ENCODE measurements around the gene VLDLR.
A peak's percentile ranks its signal among the peaks of the same experiment; 100 is the strongest.

The VLDLR gene

GRCh38 chr9:2622461-2623287 lies 1.1 kb downstream of the VLDLR start:
- H3K27ac ChIP-seq (ENCODE audit: low read depth, low read length): no peak overlapping the region; the same call in 1 of the 2 replicates
- H3K27me3 ChIP-seq (ENCODE audit: insufficient read depth, low read length): peaks cover 52% of the 10 kb centered on the region
- under 1% methylated on average over 75 of the region's 82 CpGs for WGBS
- peak overlapping the region; percentile 63 for H3K4me3 ChIP-seq (ENCODE audit: low read length)
- no peaks in the 10 kb centered on the region for H3K9me3 ChIP-seq (ENCODE audit: insufficient read depth, low read depth, low read length)
- H3K4me1 ChIP-seq (ENCODE audit: insufficient read depth, low read length): peaks cover 22% of the 10 kb centered on the region
- peaks cover 5% of the 10 kb centered on the region; the same call in 1 of the 2 replicates for H3K36me3 ChIP-seq (ENCODE audit: insufficient read depth, low read length)
- peak overlapping the region; percentile 36 for H3K9ac ChIP-seq (ENCODE audit: low read depth, low read length)

GRCh38 chr9:2623288-2624050 lies 1.9 kb downstream of the VLDLR start:
- H3K4me3 ChIP-seq (ENCODE audit: low read length): peak overlapping the region; percentile 63
- 8% methylated on average over 33 of the region's 34 CpGs for WGBS
- H3K27me3 ChIP-seq (ENCODE audit: insufficient read depth, low read length): peaks cover 52% of the 10 kb centered on the region
- H3K9me3 ChIP-seq (ENCODE audit: insufficient read depth, low read depth, low read length): no peaks in the 10 kb centered on the region
- peaks cover 5% of the 10 kb centered on the region; the same call in 1 of the 2 replicates for H3K36me3 ChIP-seq (ENCODE audit: insufficient read depth, low read length)
- peaks cover 22% of the 10 kb centered on the region for H3K4me1 ChIP-seq (ENCODE audit: insufficient read depth, low read length)
- H3K27ac ChIP-seq (ENCODE audit: low read depth, low read length): no peak overlapping the region
- peak overlapping the region; percentile 36 for H3K9ac ChIP-seq (ENCODE audit: low read depth, low read length)

- Histone ChIP-seq H3K9ac (ENCODE audit: low read depth, low read length) (no peak overlapping the region), H3K36me3 (ENCODE audit: insufficient read depth, low read length) (peaks cover 5% of the 10 kb centered on the region; the same call in 1 of the 2 replicates), H3K9me3 (ENCODE audit: insufficient read depth, low read depth, low read length) (no peaks in the 10 kb centered on the region), H3K27me3 (ENCODE audit: insufficient read depth, low read length) (peaks cover 45% of the 10 kb centered on the region), H3K4me3 (ENCODE audit: low read length) (peak overlapping the region; percentile 63), H3K27ac (ENCODE audit: low read depth, low read length) (no peak overlapping the region), H3K4me1 (ENCODE audit: insufficient read depth, low read length) (peaks cover 26% of the 10 kb centered on the region)
- WGBS: 95% methylated on average over 1 of the region's 1 CpG
These were observed 2.6 kb downstream of the VLDLR start for GRCh38 chr9:2624051-2624682.

GRCh38 chr9:2625427-2625826 lies 3.8 kb downstream of the VLDLR start:
- Histone ChIP-seq H3K36me3 (ENCODE audit: insufficient read depth, low read length) (peaks cover 5% of the 10 kb centered on the region; the same call in 1 of the 2 replicates), H3K27me3 (ENCODE audit: insufficient read depth, low read length) (peaks cover 33% of the 10 kb centered on the region), H3K9me3 (ENCODE audit: insufficient read depth, low read depth, low read length) (no peaks in the 10 kb centered on the region), H3K27ac (ENCODE audit: low read depth, low read length) (no peak overlapping the region), H3K4me3 (ENCODE audit: low read length) (no peak overlapping the region), H3K4me1 (ENCODE audit: insufficient read depth, low read length) (peaks cover 22% of the 10 kb centered on the region), H3K9ac (ENCODE audit: low read depth, low read length) (no peak overlapping the region)
- WGBS: 97% methylated on average over 4 of the region's 4 CpGs

- Histone ChIP-seq H3K36me3 (ENCODE audit: insufficient read depth, low read length) (peaks cover 5% of the 10 kb centered on the region; the same call in 1 of the 2 replicates), H3K4me3 (ENCODE audit: low read length) (no peak overlapping the region), H3K9me3 (ENCODE audit: insufficient read depth, low read depth, low read length) (no peaks in the 10 kb centered on the region), H3K9ac (ENCODE audit: low read depth, low read length) (no peak overlapping the region), H3K27ac (ENCODE audit: low read depth, low read length) (no peak overlapping the region), H3K4me1 (ENCODE audit: insufficient read depth, low read length) (peaks cover 39% of the 10 kb centered on the region), H3K27me3 (ENCODE audit: insufficient read depth, low read length) (peaks cover 6% of the 10 kb centered on the region)
- 88% methylated on average over 5 of the region's 5 CpGs for WGBS
These were observed 7.3 kb downstream of the VLDLR start for GRCh38 chr9:2628919-2629318.

- H3K27me3 ChIP-seq (ENCODE audit: insufficient read depth, low read length): no peaks in the 10 kb centered on the region
- no peak overlapping the region for H3K9ac ChIP-seq (ENCODE audit: low read depth, low read length)
- 95% methylated on average over 2 of the region's 2 CpGs for WGBS
- H3K9me3 ChIP-seq (ENCODE audit: insufficient read depth, low read depth, low read length): no peaks in the 10 kb centered on the region
- no peak overlapping the region for H3K4me3 ChIP-seq (ENCODE audit: low read length)
- no peaks in the 10 kb centered on the region for H3K36me3 ChIP-seq (ENCODE audit: insufficient read depth, low read length)
- no peak overlapping the region for H3K27ac ChIP-seq (ENCODE audit: low read depth, low read length)
- peaks cover 37% of the 10 kb centered on the region for H3K4me1 ChIP-seq (ENCODE audit: insufficient read depth, low read length)
These were observed 8.6 kb downstream of the VLDLR start for GRCh38 chr9:2630158-2630557.

GRCh38 chr9:2631263-2631662 lies 9.7 kb downstream of the VLDLR start:
- Histone ChIP-seq H3K27me3 (ENCODE audit: insufficient read depth, low read length) (no peaks in the 10 kb centered on the region), H3K9ac (ENCODE audit: low read depth, low read length) (no peak overlapping the region), H3K4me1 (ENCODE audit: insufficient read depth, low read length) (peaks cover 34% of the 10 kb centered on the region), H3K9me3 (ENCODE audit: insufficient read depth, low read depth, low read length) (no peaks in the 10 kb centered on the region), H3K36me3 (ENCODE audit: insufficient read depth, low read length) (peaks cover 11% of the 10 kb centered on the region), H3K4me3 (ENCODE audit: low read length) (no peak overlapping the region), H3K27ac (ENCODE audit: low read depth, low read length) (no peak overlapping the region)
- WGBS: 89% methylated on average over 1 of the region's 1 CpG

GRCh38 chr9:2634153-2634552 lies 12.6 kb downstream of the VLDLR start:
- Histone ChIP-seq H3K36me3 (ENCODE audit: insufficient read depth, low read length) (peaks cover 37% of the 10 kb centered on the region), H3K4me1 (ENCODE audit: insufficient read depth, low read length) (peaks cover 29% of the 10 kb centered on the region), H3K9ac (ENCODE audit: low read depth, low read length) (no peak overlapping the region), H3K4me3 (ENCODE audit: low read length) (no peak overlapping the region), H3K27ac (ENCODE audit: low read depth, low read length) (no peak overlapping the region), H3K9me3 (ENCODE audit: insufficient read depth, low read depth, low read length) (no peaks in the 10 kb centered on the region), H3K27me3 (ENCODE audit: insufficient read depth, low read length) (no peaks in the 10 kb centered on the region)
- 86% methylated on average over 8 of the region's 8 CpGs for WGBS

GRCh38 chr9:2634818-2635217 lies 13.2 kb downstream of the VLDLR start:
- Histone ChIP-seq H3K27me3 (ENCODE audit: insufficient read depth, low read length) (no peaks in the 10 kb centered on the region), H3K9ac (ENCODE audit: low read depth, low read length) (no peak overlapping the region), H3K27ac (ENCODE audit: low read depth, low read length) (no peak overlapping the region), H3K36me3 (ENCODE audit: insufficient read depth, low read length) (peaks cover 43% of the 10 kb centered on the region), H3K4me3 (ENCODE audit: low read length) (no peak overlapping the region), H3K9me3 (ENCODE audit: insufficient read depth, low read depth, low read length) (no peaks in the 10 kb centered on the region), H3K4me1 (ENCODE audit: insufficient read depth, low read length) (peaks cover 26% of the 10 kb centered on the region)
- 90% methylated on average over 3 of the region's 3 CpGs for WGBS

GRCh38 chr9:2635922-2636321 lies 14.3 kb downstream of the VLDLR start:
- Histone ChIP-seq H3K9ac (ENCODE audit: low read depth, low read length) (no peak overlapping the region), H3K36me3 (ENCODE audit: insufficient read depth, low read length) (peaks cover 54% of the 10 kb centered on the region), H3K4me3 (ENCODE audit: low read length) (no peak overlapping the region), H3K27me3 (ENCODE audit: insufficient read depth, low read length) (no peaks in the 10 kb centered on the region), H3K4me1 (ENCODE audit: insufficient read depth, low read length) (peaks cover 26% of the 10 kb centered on the region), H3K27ac (ENCODE audit: low read depth, low read length) (no peak overlapping the region), H3K9me3 (ENCODE audit: insufficient read depth, low read depth, low read length) (no peaks in the 10 kb centered on the region)
- WGBS: 95% methylated on average over 1 of the region's 2 CpGs

- no peak overlapping the region for H3K4me3 ChIP-seq (ENCODE audit: low read length)
- H3K27me3 ChIP-seq (ENCODE audit: insufficient read depth, low read length): no peaks in the 10 kb centered on the region
- peaks cover 69% of the 10 kb centered on the region for H3K36me3 ChIP-seq (ENCODE audit: insufficient read depth, low read length)
- no peak overlapping the region for H3K27ac ChIP-seq (ENCODE audit: low read depth, low read length)
- 94% methylated on average over 9 of the region's 10 CpGs for WGBS
- peaks cover 17% of the 10 kb centered on the region for H3K4me1 ChIP-seq (ENCODE audit: insufficient read depth, low read length)
- H3K9me3 ChIP-seq (ENCODE audit: insufficient read depth, low read depth, low read length): no peaks in the 10 kb centered on the region
- H3K9ac ChIP-seq (ENCODE audit: low read depth, low read length): no peak overlapping the region
These were observed 15.8 kb downstream of the VLDLR start for GRCh38 chr9:2637390-2637789.

Measured in HUES64 (cell line).